Panc1 (cell line): ENCODE measurements around the gene C3orf49. TPM values are rescaled to one million over a fixed set of nuclear protein-coding genes. Genes with fewer than 3 reads are reported as not detected.

Experiments used
- ATAC-seq: fragments of 200-7000 bp; cut with Tn5 transposase; 2 replicates; pipeline ENCODE4 v1.9.1; 2020; ENCODE audit warnings: mild to moderate bottlenecking, moderate library complexity
- BruUV-seq: library from RNA; stranded (reverse); fragments of 400-500 nt; replicated peaks from 2 replicates; lab custom pipeline; 2021; lab: Mats Ljungman, UMichigan
- CTCF ChIA-PET: fragments of 300-600 bp; sonication (Branson Sonifier 250); formaldehyde crosslinking; loops from one replicate; lab custom pipeline; 2022; ENCODE audit warnings: antibody characterized with exemption; lab: Charles Lee
- POLR2A ChIA-PET: fragments of 300-600 bp; sonication (Branson Sonifier 250); formaldehyde crosslinking; loops from one replicate; lab custom pipeline; 2022; ENCODE audit warnings: antibody characterized with exemption; lab: Charles Lee
- DNase-seq: peaks from one replicate; pipeline ENCODE4 v3.0.0-alpha.2; 2010; ENCODE audit warnings: low read depth, low spot score
- H3K27ac ChIP-seq: 2 replicates; pipeline ENCODE4 v1.5.1; 2011; ENCODE audit warnings: mild to moderate bottlenecking, low read length, inconsistent platforms
- H3K27me3 ChIP-seq: fragments of 200-500 bp; sonication (Bioruptor generic); 2 replicates; pipeline ENCODE4 v1.6.0; 2014; ENCODE audit warnings: low read length, inconsistent platforms; ENCODE audit not compliant: control insufficient read depth, insufficient read depth
- H3K36me3 ChIP-seq: fragments of 200-500 bp; sonication (Bioruptor generic); 2 replicates; pipeline ENCODE4 v1.5.1; 2014; ENCODE audit warnings: inconsistent platforms, mild to moderate bottlenecking, low read length, moderate library complexity; ENCODE audit not compliant: control insufficient read depth, insufficient read depth
- H3K4me1 ChIP-seq: 2 replicates; pipeline ENCODE4 v1.5.1; 2011; ENCODE audit warnings: inconsistent platforms, mild to moderate bottlenecking, low read length, moderate library complexity; ENCODE audit not compliant: control insufficient read depth, insufficient read depth
- H3K4me3 ChIP-seq, 2 experiments: 2 replicates each; pipeline ENCODE4 v1.5.1; 2011 to 2012; ENCODE audit warnings: low read depth in 2 of 2, low read length in 2 of 2, mild to moderate bottlenecking in 2 of 2, inconsistent platforms in 1 of 2, moderate library complexity in 1 of 2
- H3K9me3 ChIP-seq: fragments of 200-500 bp; sonication (Bioruptor generic); 2 replicates; pipeline ENCODE4 v1.5.1; 2014; ENCODE audit warnings: low read depth, mild to moderate bottlenecking, inconsistent platforms, low read length, moderate library complexity; ENCODE audit not compliant: control insufficient read depth, insufficient read depth
- POLR2AphosphoS5 ChIP-seq: IDR thresholded peaks from 2 replicates; pipeline ENCODE4 v1.6.1; 2012; ENCODE audit warnings: mild to moderate bottlenecking, low read depth, low read length, moderate library complexity
- REST ChIP-seq, 2 experiments: IDR thresholded peaks; 2 replicates each; pipeline ENCODE4 v1.6.1; 2011 to 2012; ENCODE audit warnings: low read depth in 2 of 2, control low read depth in 1 of 2, low read length in 1 of 2, mild to moderate bottlenecking in 1 of 2, moderate library complexity in 1 of 2; ENCODE audit not compliant: insufficient read depth in 1 of 2
- SIN3A ChIP-seq: IDR thresholded peaks from 2 replicates; pipeline ENCODE4 v1.6.1; 2012; ENCODE audit warnings: low read depth, mild to moderate bottlenecking, low read length, moderate library complexity, borderline replicate concordance; ENCODE audit not compliant: insufficient read depth
- TCF7L2 ChIP-seq: IDR thresholded peaks from 2 replicates; pipeline ENCODE4 v1.6.1; 2011; ENCODE audit warnings: mild to moderate bottlenecking, low read depth, low read length, inconsistent platforms
- in situ Hi-C: cut with HindIII; loops from 2 replicates; pipeline ENCODE4 v1.10.0; 2016; ENCODE audit warnings: low sequenced_read_pairs, low pct_unique_long_range_greater_than_20kb
- intact Hi-C: fragments of 100-400 bp; cut with micrococcal nuclease; formaldehyde crosslinking; loops from one replicate; pipeline ENCODE4 v1.10.0; 2022; ENCODE audit not compliant: unreplicated experiment
- total RNA-seq: library from RNA; stranded (reverse); gene quantifications from one replicate; pipeline ENCODE4 v1.2.1, GENCODE V29; 2021; ENCODE audit not compliant: unreplicated experiment
- TF ChIP-seq, protein P1 (sequence below): fragments of 450-650 bp; IDR thresholded peaks from 2 replicates; pipeline ENCODE4 v1.5.1; 2017; ENCODE audit warnings: mild to moderate bottlenecking

C3orf49 gene
- total RNA-seq, 1 experiment from 2014 or later: not detected

DNA sequence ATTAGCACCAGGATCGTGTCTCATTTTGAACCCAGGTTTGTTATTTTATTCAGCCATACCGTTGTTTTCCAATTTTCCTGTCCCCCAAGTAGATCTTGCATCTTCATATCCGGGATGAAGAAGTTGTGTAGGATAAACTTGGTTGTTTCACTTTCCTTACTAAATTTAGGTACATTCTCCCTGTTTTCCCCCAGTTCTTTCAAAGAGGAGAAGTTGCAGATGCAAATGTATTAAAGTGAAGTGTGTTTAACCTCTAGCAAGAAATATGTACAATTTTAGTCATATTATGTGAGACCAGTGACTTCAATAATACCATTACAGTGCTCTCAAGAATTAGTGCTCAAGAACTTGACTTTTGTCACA lies 45.8 kb downstream of the C3orf49 start:
- DNase-seq (no peak), ATAC-seq (no peak)
- CTCF ChIA-PET: no interaction called here
- TSS peak; percentile 85 for BruUV-seq
- TF ChIP-seq SIN3A (no peak), TCF7L2 (no peak), REST (IDR thresholded peaks at IDR 0.05; ENCODE audit: insufficient read depth in 1 of 2, low read depth in 2 of 2, low read length in 1 of 2) (no peak), POLR2AphosphoS5 (no peak)
- TF ChIP-seq, protein P1, sequence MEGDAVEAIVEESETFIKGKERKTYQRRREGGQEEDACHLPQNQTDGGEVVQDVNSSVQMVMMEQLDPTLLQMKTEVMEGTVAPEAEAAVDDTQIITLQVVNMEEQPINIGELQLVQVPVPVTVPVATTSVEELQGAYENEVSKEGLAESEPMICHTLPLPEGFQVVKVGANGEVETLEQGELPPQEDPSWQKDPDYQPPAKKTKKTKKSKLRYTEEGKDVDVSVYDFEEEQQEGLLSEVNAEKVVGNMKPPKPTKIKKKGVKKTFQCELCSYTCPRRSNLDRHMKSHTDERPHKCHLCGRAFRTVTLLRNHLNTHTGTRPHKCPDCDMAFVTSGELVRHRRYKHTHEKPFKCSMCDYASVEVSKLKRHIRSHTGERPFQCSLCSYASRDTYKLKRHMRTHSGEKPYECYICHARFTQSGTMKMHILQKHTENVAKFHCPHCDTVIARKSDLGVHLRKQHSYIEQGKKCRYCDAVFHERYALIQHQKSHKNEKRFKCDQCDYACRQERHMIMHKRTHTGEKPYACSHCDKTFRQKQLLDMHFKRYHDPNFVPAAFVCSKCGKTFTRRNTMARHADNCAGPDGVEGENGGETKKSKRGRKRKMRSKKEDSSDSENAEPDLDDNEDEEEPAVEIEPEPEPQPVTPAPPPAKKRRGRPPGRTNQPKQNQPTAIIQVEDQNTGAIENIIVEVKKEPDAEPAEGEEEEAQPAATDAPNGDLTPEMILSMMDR: no peak
- intact Hi-C loops: no loop called here
- peaks cover 3% of the 10 kb centered on the region; the same call in 1 of the 2 replicates for H3K4me1 ChIP-seq
- peak overlapping the region; percentile 70 to 79 for H3K4me3 ChIP-seq
- in situ Hi-C loops: no loop called here
- no peaks in the 10 kb centered on the region; the same call in 1 of the 2 replicates for H3K36me3 ChIP-seq
- POLR2A ChIA-PET: no interaction called here
- peak overlapping the region; percentile 86 for H3K27ac ChIP-seq
- H3K9me3 ChIP-seq: no peaks in the 10 kb centered on the region
- no peaks in the 10 kb centered on the region for H3K27me3 ChIP-seq

DNA sequence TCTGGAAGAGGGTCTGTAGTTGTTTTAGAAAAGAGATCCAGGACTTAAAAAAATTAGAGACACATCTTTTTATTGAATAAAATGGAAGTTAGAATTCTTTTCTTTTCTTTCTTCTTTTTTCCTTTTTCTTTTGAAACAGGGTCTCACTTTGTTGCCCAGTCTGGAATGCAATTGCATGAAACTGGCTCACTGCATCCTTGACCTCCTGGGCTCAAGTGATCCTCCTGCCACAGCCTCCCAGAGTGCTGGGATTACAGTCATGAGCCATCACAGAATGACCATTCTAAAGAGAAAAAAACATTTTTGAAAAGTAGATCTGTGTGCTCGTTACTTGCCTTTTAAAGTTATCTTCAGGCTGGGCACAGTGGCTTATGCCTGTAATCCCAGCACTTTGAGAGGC lies 48.1 kb downstream of the C3orf49 start:
- H3K9me3 ChIP-seq: no peaks in the 10 kb centered on the region
- no peaks in the 10 kb centered on the region; the same call in 1 of the 2 replicates for H3K36me3 ChIP-seq
- H3K27me3 ChIP-seq: no peaks in the 10 kb centered on the region
- no peak for DNase-seq
- POLR2A ChIA-PET: no interaction called here
- ATAC-seq: no peak
- CTCF ChIA-PET: no interaction called here
- BruUV-seq: no TSS peak
- TF ChIP-seq, protein P1: no peak
- TF ChIP-seq POLR2AphosphoS5 (no peak), SIN3A (no peak), REST (IDR thresholded peaks at IDR 0.05; ENCODE audit: insufficient read depth in 1 of 2, low read depth in 2 of 2, low read length in 1 of 2) (no peak), TCF7L2 (no peak)
- H3K4me3 ChIP-seq: no peak overlapping the region
- H3K4me1 ChIP-seq: peaks cover 2% of the 10 kb centered on the region; the same call in 1 of the 2 replicates
- intact Hi-C loops (no loop called here), in situ Hi-C loops (no loop called here)
- H3K27ac ChIP-seq: no peak overlapping the region
